GM12872 (cell line): ENCODE data around the gene TBL1X.

ENCODE experiments used
- TF ChIP-seq, protein P1 (sequence below): IDR thresholded peaks from 3 replicates; pipeline ENCODE4 v1.5.1; 2011; ENCODE audit warnings: low read depth, mild to moderate bottlenecking, low read length, moderate library complexity; ENCODE audit not compliant: insufficient read depth

TBL1X gene

DNA sequence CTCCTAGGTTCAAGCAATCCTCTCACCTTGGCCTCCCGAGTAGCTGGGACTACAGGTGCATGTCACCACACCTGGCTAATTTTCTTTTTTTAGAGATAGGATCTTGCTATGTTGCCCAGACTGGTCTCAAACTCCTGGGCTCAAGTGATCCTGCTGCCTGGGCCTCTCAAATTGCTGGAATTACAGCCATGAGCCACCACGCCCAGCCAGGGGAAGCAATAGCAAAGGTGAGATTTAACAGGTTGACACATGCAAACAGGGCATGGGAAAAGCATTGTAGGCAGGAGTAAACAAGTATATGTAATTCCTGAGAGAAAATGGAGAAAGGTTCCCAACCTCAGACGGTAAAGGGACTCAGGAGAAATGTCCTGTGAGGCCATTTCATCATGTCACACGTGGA lies 33.6 kb upstream of the TBL1X start:
- TF ChIP-seq, protein P1, sequence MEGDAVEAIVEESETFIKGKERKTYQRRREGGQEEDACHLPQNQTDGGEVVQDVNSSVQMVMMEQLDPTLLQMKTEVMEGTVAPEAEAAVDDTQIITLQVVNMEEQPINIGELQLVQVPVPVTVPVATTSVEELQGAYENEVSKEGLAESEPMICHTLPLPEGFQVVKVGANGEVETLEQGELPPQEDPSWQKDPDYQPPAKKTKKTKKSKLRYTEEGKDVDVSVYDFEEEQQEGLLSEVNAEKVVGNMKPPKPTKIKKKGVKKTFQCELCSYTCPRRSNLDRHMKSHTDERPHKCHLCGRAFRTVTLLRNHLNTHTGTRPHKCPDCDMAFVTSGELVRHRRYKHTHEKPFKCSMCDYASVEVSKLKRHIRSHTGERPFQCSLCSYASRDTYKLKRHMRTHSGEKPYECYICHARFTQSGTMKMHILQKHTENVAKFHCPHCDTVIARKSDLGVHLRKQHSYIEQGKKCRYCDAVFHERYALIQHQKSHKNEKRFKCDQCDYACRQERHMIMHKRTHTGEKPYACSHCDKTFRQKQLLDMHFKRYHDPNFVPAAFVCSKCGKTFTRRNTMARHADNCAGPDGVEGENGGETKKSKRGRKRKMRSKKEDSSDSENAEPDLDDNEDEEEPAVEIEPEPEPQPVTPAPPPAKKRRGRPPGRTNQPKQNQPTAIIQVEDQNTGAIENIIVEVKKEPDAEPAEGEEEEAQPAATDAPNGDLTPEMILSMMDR, result no peak

DNA sequence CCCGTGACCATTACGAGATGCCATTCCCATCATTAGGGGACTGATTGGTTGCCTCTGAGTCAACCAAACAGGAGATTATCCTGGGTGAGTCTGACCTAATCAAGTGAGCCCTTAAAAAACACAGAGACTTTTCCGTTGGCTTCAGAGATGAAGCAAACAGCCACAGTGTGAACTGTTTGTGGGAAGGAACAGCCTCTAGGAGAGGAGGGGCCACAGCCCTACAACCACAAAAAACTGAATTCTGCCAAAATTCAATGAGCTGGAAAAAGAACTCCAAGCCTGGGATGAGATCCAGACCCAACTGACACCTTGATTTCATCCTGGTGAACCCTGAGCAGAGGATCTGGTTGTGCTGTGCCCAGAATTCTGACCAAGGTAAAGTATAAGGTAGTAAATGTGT lies 31.3 kb upstream of the TBL1X start:
- TF ChIP-seq, protein P1, result no peak

DNA sequence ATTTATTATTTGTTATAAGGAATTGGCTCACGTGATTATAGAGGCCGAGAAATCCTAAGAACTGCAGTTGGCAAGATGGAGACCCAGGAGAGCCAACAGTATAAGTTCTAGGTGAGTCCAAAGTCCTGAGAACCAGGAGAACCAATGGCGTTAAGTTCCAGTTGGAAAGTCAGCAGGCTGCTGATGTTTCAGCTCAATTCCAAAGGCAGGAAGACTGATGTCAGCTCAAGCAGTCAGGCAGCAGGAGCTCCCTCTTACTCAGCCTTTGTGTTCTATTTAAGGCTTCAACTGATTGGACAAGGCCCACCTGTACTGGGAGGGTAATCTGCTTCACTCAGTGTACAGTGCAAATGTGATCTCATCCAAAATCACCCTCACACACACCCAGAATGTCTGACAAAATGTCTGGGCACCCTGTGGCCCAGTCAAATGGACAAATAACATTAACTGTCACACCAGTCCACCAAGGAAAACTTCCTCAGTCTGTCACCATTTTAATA lies 30.8 kb upstream of the TBL1X start:
- TF ChIP-seq, protein P1, result no peak

DNA sequence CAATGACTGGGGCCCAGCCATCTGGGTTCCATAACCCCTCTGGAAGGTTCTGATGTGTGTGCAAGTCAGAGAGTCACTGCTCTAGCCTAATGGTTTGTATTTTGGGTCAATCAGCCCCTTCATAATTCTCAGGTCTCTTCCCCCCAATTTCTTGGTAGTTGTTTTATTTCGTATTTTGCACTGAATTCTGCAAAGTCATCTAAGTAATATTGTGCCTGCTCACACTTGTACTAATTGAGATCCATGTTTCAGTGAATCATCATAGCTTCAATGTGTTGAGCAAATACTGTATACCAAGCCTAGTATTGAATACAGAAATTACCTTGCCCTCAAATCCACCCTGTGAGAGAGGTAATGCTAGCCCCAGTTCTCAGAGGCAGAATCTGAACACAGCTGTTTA lies 28.0 kb upstream of the TBL1X start:
- TF ChIP-seq, protein P1, result no peak

DNA sequence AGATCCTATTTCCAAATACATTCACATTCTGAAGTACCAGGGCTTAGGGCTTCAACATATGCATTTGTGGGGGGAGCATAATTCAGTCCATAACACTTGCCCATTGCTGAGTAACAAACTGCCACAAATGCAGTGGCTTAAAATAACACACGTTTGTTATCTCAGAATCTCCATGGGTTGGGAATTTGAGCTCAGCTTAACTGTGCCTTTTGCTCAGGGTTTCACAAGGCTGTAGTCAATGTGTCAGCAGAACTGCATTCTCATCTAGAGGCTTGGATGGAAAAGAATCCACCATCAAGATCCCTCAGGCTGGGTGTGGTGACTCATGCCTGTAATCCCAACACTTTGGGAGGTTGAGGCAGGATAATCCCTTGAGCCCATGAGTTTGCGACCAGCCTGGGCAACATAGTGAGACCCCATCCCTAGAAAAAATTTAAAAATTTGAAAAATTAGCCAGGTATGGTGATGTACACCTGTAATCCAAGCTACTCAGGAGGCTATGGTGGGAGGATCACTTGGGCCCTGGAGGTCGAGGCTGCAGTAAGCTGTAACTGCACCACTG lies 25.8 kb upstream of the TBL1X start:
- TF ChIP-seq, protein P1, result no peak

DNA sequence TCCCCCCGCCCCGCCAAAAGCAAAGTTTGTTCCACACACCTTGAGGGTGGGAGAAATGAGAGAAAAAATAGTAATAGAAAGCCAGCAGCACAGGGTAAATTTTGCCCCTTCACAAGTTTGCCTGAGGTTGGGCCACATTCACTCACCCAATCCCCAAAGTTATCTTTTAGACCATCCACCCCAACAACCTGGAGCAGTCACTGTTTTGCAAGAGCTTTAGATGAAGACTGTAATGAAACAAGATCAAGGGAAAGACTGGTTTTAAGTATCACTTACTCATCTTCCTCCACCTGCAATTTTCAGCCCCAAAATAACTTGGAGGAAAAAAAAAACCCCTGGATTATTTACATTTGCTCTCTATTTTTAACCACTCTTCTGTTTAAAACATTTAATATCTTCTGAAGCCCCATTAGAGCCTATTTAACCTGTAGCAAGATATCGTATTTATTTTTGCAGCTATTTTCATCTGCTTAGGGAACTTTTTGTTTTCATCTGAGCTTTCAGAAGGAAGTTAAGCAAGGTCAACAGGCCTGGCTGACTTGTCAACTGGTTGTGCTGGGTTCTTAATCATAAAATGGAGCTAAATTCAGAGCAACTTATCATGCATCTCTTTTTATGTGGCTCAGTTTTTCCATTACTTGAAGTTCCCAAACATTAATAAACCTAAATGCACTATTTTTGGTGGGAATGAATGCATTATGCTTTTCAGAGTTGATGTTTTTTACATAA lies 24.6 kb upstream of the TBL1X start:
- TF ChIP-seq, protein P1, result no peak

DNA sequence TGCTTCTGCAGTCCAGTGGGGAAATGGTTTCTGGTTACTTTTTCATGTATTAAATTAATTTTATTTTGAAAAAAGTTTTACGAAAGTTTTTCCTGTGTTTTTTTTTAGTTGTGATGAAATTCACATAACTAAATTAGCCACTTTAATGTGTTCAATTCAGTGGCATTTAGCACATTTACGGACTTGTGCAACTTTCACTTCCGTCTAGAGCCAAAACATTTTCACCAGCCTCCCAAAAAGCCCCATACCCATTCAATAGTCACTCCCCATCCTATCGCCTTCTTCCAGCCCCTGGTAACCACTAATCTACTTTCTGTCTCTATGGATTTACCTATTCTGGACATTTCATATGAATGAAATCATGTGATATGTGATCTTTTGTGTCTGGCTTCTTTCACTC lies 22.8 kb upstream of the TBL1X start:
- TF ChIP-seq, protein P1, result no peak
